Activated naive CD4-positive, alpha-beta T cell (primary cell): ENCODE measurements around the gene PAX8.

ENCODE experiments used
- DNase-seq, 4 experiments: peaks; one replicate each; lab custom pipeline; 2025; lab: John Stamatoyannopoulos, UW

The PAX8 gene

DNA sequence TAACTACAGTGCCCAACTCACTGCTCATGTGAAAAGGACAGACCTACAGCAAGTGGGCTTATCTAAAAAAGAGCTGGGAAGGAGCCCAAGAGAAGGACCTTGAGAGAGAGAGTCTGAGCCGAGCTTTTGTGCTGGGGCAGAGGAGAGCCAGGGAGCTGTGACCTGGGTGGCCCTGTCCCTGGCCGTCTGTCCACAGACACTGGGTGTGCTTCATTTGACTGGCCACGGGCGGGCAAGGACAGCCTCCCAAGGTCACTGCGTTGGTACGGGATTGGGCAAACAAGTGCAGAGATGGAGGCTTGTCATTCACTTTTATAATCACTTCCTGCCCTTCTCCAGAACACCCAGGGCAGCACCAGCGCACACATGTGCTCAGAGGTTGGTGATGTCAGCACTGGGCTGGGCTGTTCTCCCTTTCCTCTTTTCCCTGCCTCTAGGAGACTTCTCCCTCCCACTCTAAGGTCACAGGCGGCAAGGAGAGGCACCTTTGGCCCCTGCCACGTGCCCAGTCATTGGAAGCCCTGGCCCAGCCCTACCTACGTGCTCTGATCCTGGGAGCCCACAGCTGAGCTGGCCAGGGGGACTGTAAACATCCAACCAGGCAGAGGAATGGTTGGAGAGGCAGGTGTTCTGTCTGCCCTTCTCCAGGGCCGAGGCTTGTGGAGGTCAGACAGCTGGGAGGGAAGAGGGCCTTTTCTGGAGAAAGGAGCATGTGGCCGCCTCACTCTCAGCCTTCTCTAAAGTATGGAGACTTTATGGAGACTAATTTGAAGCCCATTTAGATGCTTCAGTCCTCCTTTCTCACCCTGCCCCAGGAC is 111.4 kb downstream of the PAX8 start:
- peak in 1 of 4 experiments; percentile 19 for DNase-seq

GRCh38 chr2:113166187-113166645 is 112.5 kb downstream of the PAX8 start:
- DNase-seq = no peak
